ENCODE measurements around the gene KIAA0930. TPM values are rescaled to one million over a fixed set of nuclear protein-coding genes. Genes with fewer than 3 reads are reported as not detected.
A peak's percentile ranks its signal among the peaks of the same experiment; 100 is the strongest.

KIAA0930 gene
- total RNA-seq, 6 donors from 2014 or later, result 31.2 to 103 (median 42.8) TPM

DNA sequence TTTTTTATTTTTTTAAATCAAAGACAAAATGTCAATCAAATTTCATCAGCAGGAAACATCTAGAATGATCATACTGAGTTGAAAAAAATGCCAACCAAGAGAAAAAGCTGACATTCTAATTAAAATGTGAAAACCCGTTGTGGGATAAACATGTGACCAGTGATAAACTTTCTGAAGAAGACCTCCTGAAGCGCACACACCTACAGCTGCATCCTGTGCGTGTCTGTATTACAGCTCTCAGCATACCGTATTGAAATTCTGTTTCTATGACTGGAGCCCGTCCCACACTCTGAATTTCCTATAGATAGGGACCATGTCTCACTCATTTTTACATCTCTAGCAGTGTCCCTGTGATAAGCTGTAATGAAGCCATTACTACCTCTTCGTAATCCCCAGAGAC, 89.2 kb downstream of the KIAA0930 start:
- TF ChIP-seq EP300 (IDR thresholded peaks at IDR 0.05) (no peak), POLR2A (IDR thresholded peaks at IDR 0.05) (no peak), POLR2AphosphoS5 (IDR thresholded peaks at IDR 0.05) (no peak)
- TF ChIP-seq, protein P1, sequence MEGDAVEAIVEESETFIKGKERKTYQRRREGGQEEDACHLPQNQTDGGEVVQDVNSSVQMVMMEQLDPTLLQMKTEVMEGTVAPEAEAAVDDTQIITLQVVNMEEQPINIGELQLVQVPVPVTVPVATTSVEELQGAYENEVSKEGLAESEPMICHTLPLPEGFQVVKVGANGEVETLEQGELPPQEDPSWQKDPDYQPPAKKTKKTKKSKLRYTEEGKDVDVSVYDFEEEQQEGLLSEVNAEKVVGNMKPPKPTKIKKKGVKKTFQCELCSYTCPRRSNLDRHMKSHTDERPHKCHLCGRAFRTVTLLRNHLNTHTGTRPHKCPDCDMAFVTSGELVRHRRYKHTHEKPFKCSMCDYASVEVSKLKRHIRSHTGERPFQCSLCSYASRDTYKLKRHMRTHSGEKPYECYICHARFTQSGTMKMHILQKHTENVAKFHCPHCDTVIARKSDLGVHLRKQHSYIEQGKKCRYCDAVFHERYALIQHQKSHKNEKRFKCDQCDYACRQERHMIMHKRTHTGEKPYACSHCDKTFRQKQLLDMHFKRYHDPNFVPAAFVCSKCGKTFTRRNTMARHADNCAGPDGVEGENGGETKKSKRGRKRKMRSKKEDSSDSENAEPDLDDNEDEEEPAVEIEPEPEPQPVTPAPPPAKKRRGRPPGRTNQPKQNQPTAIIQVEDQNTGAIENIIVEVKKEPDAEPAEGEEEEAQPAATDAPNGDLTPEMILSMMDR (IDR thresholded peaks at IDR 0.05), result no peak
- no peak for ATAC-seq (ENCODE audit: low FRiP score in 2 of 2)
- WGBS, 2 donors, result 80 to 85% methylated on average over 6 of the region's 6 CpGs

DNA sequence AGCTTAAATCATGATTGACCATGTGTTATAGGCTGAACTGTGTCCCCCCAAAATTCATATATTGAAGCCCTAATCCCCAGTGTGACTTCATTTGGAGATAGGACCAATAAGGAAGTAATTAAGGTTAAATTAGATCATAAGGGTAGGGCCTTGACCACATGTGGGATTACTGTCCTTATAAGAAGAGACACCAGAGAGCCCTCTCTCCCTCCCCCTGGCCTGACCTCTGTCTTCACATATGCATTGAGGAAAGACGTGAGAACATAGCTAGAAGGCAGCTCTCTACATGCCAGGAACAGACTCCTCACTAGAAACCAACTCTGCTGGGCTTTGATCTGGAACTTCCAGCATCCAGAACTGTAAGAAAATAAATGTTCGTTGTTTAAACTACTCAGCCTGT, 90.6 kb downstream of the KIAA0930 start:
- H3K36me3 ChIP-seq, result peaks cover 0 to 6% (median 2%) of the 10 kb centered on the region in 4 donors
- no peaks in the 10 kb centered on the region for H3K4me1 ChIP-seq
- no peaks in the 10 kb centered on the region for H3K9me3 ChIP-seq
- no peak overlapping the region for H3K4me3 ChIP-seq
- ATAC-seq (ENCODE audit: low FRiP score in 2 of 2), result no peak
- TF ChIP-seq POLR2AphosphoS5 (IDR thresholded peaks at IDR 0.05), result no peak
- no peak for TF ChIP-seq POLR2A (IDR thresholded peaks at IDR 0.05)
- no peak for TF ChIP-seq EP300 (IDR thresholded peaks at IDR 0.05)
- TF ChIP-seq, protein P1 (IDR thresholded peaks at IDR 0.05), result no peak
- whole genome bisulfite sequencing, 2 donors, result 95 to 96% methylated on average over 2 of the region's 2 CpGs
- H3K27ac ChIP-seq, result no peak overlapping the region
- H3K27me3 ChIP-seq, result no peaks in the 10 kb centered on the region
- no peak for DNase-seq

More for the DNA sequence above, 89.2 kb downstream of the KIAA0930 start:
- H3K4me1 ChIP-seq, result no peaks in the 10 kb centered on the region
- peaks cover 0 to 10% (median 2%) of the 10 kb centered on the region in 4 donors for H3K36me3 ChIP-seq
- H3K27me3 ChIP-seq, result no peaks in the 10 kb centered on the region
- no peak overlapping the region for H3K4me3 ChIP-seq
- no peaks in the 10 kb centered on the region for H3K9me3 ChIP-seq
- DNase-seq, result no peak
- no peak overlapping the region for H3K27ac ChIP-seq

DNA sequence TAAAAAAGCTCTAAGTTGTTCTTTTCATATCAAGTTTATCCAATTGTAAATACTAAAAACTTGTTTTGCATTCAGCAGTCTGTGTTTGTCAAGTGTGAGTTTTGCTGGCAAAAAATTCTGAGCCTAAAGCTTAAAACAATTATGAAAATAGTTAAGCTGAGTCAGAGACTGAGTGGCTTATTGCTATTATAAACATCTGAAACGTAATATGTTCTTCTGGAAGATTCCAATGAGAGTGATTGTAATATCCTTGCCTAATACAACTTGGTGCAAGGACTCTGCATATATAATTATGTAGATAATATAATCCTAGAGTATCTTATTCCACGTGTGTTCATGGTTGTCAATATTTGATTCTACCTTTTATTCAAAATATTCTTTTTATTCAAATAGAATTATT, 91.0 kb downstream of the KIAA0930 start:
- H3K4me1 ChIP-seq, result no peaks in the 10 kb centered on the region
- ATAC-seq (ENCODE audit: low FRiP score in 2 of 2), result no peak
- peaks cover 0 to 6% (median 2%) of the 10 kb centered on the region in 4 donors for H3K36me3 ChIP-seq
- 88 to 95% methylated on average over 2 of the region's 2 CpGs for WGBS, 2 donors
- no peak overlapping the region for H3K27ac ChIP-seq
- H3K27me3 ChIP-seq, result no peaks in the 10 kb centered on the region
- DNase-seq, result no peak
- TF ChIP-seq POLR2A (IDR thresholded peaks at IDR 0.05) (no peak), POLR2AphosphoS5 (IDR thresholded peaks at IDR 0.05) (no peak), EP300 (IDR thresholded peaks at IDR 0.05) (no peak)
- TF ChIP-seq, protein P1 (IDR thresholded peaks at IDR 0.05), result no peak
- no peaks in the 10 kb centered on the region for H3K9me3 ChIP-seq
- H3K4me3 ChIP-seq, result no peak overlapping the region

DNA sequence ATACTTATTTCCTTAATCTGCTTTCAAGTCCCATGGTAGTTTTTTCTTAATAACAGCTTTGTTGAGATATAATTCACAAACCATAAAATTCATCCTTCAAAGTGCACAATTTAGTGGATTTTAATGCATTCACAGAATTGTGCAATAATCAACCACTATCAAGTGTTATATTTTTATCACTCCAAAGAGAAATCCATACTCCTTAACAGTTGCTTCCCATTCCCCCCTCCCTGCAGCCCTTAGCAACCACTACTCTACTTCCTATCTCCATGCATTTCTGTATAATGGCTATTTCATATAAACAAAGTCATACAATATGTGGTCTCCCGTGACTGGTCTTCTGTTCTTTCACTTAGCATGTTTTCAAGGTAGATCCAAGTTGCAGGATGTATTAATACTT, 95.8 kb downstream of the KIAA0930 start:
- DNase-seq (no peak), ATAC-seq (ENCODE audit: low FRiP score in 2 of 2) (no peak)
- TF ChIP-seq, protein P1 (IDR thresholded peaks at IDR 0.05), result no peak
- TF ChIP-seq POLR2A (IDR thresholded peaks at IDR 0.05) (no peak), POLR2AphosphoS5 (IDR thresholded peaks at IDR 0.05) (no peak)
- 43 to 66% methylated on average over 1 of the region's 1 CpG for WGBS, 2 donors
- no peak overlapping the region for H3K4me3 ChIP-seq
- H3K27ac ChIP-seq, result no peak overlapping the region
- H3K9me3 ChIP-seq, result peaks cover 0 to 3% (median 0%) of the 10 kb centered on the region in 4 donors
- H3K36me3 ChIP-seq, result peaks cover 0 to 3% (median 0%) of the 10 kb centered on the region in 4 donors
- no peaks in the 10 kb centered on the region for H3K4me1 ChIP-seq
- H3K27me3 ChIP-seq, result no peaks in the 10 kb centered on the region

DNA sequence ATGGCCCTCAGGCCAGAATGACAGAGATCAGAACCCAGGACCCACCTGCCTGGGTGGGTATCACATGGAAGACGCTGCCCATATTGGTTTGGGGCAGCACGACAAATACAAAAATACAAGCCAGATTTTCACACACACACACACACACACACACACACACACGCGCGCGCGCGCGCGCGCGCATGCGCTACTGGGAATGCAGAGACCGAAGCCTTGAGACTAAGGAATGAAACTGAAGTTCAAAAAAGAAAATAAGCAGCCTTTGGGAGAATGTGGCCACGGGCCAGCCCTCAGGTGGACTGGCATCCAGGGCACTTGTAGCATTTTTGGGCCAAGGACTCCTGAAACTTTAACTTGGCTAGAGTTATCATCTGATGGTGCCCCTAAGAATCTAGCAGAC, 98.3 kb downstream of the KIAA0930 start:
- peak in 1 of 2 donors; percentile 56 for DNase-seq
- Histone ChIP-seq H3K27me3 (no peaks in the 10 kb centered on the region), H3K4me1 (no peaks in the 10 kb centered on the region), H3K27ac (no peak overlapping the region), H3K9me3 (peaks cover 0 to 3% (median 0%) of the 10 kb centered on the region in 4 donors), H3K36me3 (no peaks in the 10 kb centered on the region), H3K4me3 (no peak overlapping the region)
- no peak for TF ChIP-seq POLR2A (IDR thresholded peaks at IDR 0.05)
- TF ChIP-seq POLR2AphosphoS5 (IDR thresholded peaks at IDR 0.05), result no peak
- no peak for TF ChIP-seq EP300 (IDR thresholded peaks at IDR 0.05)
- TF ChIP-seq, protein P1 (IDR thresholded peaks at IDR 0.05), result no peak
- ATAC-seq (ENCODE audit: low FRiP score in 2 of 2), result no peak
- 86 to 91% methylated on average over 15 of the region's 15 CpGs for WGBS, 2 donors
